K562 (cell line): ENCODE data around the gene GJA9. TPM values are rescaled to one million over a fixed set of nuclear protein-coding genes. Genes with fewer than 3 reads are reported as not detected.

ENCODE experiments used
- ATAC-seq: fragments of 200-7000 bp; cut with Tn5 transposase; 3 replicates; pipeline ENCODE4 v1.9.1; 2020; ENCODE audit warnings: moderate library complexity
- BruUV-seq: library from RNA; stranded (reverse); fragments of 400-500 nt; replicated peaks from 2 replicates; lab custom pipeline; 2021; lab: Mats Ljungman, UMichigan
- CTCF ChIA-PET: fragments of 300-600 bp; formaldehyde crosslinking; extraction: SDS; loops from one replicate; lab custom pipeline; 2021; ENCODE audit warnings: low intra/inter-chr PET ratio; lab: Yijun Ruan, JAX
- POLR2A ChIA-PET: fragments of 300-600, 350-650 bp; sonication (Branson Sonifier 250); formaldehyde crosslinking; extraction: SDS; loops from one replicate; lab custom pipeline; 2021; ENCODE audit warnings: antibody characterized with exemption, inconsistent platforms; lab: Yijun Ruan, JAX
- DNase-seq, 4 experiments: peaks; one replicate each; pipeline versions ENCODE4 v3.0.0 to v3.0.0-alpha.2; 2011 to 2018; ENCODE audit warnings: low spot score in 3 of 4, mixed read lengths in 3 of 4; ENCODE audit errors: extremely low read depth in 1 of 4
- FAIRE-seq: peaks from 2 replicates; lab custom pipeline; 2011; peaks lifted over from hg19 to GRCh38; lab: Jason Lieb, UNC
- H2AFZ ChIP-seq: 2 replicates; pipeline ENCODE4 v1.6.0; 2011; ENCODE audit warnings: low read depth, low read length, control low read depth, inconsistent platforms
- H3K27ac ChIP-seq: fragments of 200-600 bp; 3 replicates; pipeline ENCODE4 v1.8.0; 2011; ENCODE audit warnings: low read depth, mild to moderate bottlenecking, control low read depth, inconsistent platforms, low read length, moderate library complexity, mixed read lengths; ENCODE audit errors: extremely low read depth
- H3K27me3 ChIP-seq, 2 experiments: fragments of 300-600 bp in 1 of 2; 2 replicates in 1 of 2; 3 replicates in 1 of 2; pipeline versions ENCODE4 v1.6.0 to v1.8.0; 2011; ENCODE audit warnings: inconsistent platforms in 2 of 2, low read length in 2 of 2, mild to moderate bottlenecking in 1 of 2, mixed read lengths in 1 of 2, moderate library complexity in 1 of 2; ENCODE audit not compliant: control insufficient read depth in 2 of 2, insufficient read depth in 2 of 2
- H3K36me3 ChIP-seq: fragments of 300-600 bp; 3 replicates; pipeline ENCODE4 v1.8.0; 2011; ENCODE audit warnings: mild to moderate bottlenecking, low read length, inconsistent platforms; ENCODE audit not compliant: control insufficient read depth, insufficient read depth
- H3K4me1 ChIP-seq, 2 experiments: fragments of 200-600 bp in 1 of 2; replicated peaks in 1 of 2; 2 replicates in 1 of 2; 3 replicates in 1 of 2; pipeline versions ENCODE4 v1.5.1 to v1.8.0; 2011; ENCODE audit warnings: inconsistent platforms in 2 of 2, low read length in 2 of 2, mild to moderate bottlenecking in 1 of 2, mixed read lengths in 1 of 2, moderate library complexity in 1 of 2; ENCODE audit not compliant: control insufficient read depth in 2 of 2, insufficient read depth in 2 of 2
- H3K4me2 ChIP-seq: 2 replicates; pipeline ENCODE4 v1.6.1; 2011; ENCODE audit warnings: low read length, control low read depth, inconsistent platforms, mixed read lengths; ENCODE audit not compliant: insufficient read depth
- H3K4me3 ChIP-seq: fragments of 200-600 bp; sonication (generic), shearing (Covaris generic); 2 replicates; pipeline ENCODE4 v1.5.1; 2016; ENCODE audit warnings: control low read depth, inconsistent platforms
- H3K79me2 ChIP-seq: fragments of 200-600 bp; 3 replicates; pipeline ENCODE4 v1.8.0; 2011; ENCODE audit warnings: low read length, inconsistent platforms; ENCODE audit not compliant: control insufficient read depth, insufficient read depth
- H3K9ac ChIP-seq, 2 experiments: 2 replicates each; pipeline versions ENCODE4 v1.6.0 to v1.6.1; 2011; ENCODE audit warnings: low read depth in 2 of 2, low read length in 2 of 2, control low read depth in 1 of 2, inconsistent platforms in 1 of 2, mild to moderate bottlenecking in 1 of 2, mixed read lengths in 1 of 2; ENCODE audit not compliant: insufficient read depth in 1 of 2
- H3K9me1 ChIP-seq: one replicate; pipeline ENCODE4 v1.6.0; 2011; ENCODE audit warnings: inconsistent platforms, mild to moderate bottlenecking, low read length, moderate library complexity; ENCODE audit not compliant: control insufficient read depth, insufficient read depth
- H3K9me3 ChIP-seq: replicated peaks from 2 replicates; pipeline ENCODE4 v1.5.1; 2011; ENCODE audit warnings: low read depth, low read length, inconsistent platforms; ENCODE audit not compliant: control insufficient read depth, insufficient read depth
- H4K20me1 ChIP-seq: replicated peaks from 2 replicates; pipeline ENCODE4 v1.6.1; 2011; ENCODE audit warnings: low read length, inconsistent platforms, mixed read lengths; ENCODE audit not compliant: control insufficient read depth, insufficient read depth
- ARID2 ChIP-seq: fragments of 450-650 bp; IDR thresholded peaks from 2 replicates; pipeline ENCODE4 v1.6.1; 2017; ENCODE audit warnings: antibody characterized with exemption, mild to moderate bottlenecking
- DIDO1 ChIP-seq: fragments of 450-650 bp; IDR thresholded peaks from 2 replicates; pipeline ENCODE4 v1.6.1; 2016; ENCODE audit warnings: low read depth, missing biosample characterization, missing genetic modification characterization
- ELF1 ChIP-seq: fragments of 200-800 bp; sonication (Bioruptor generic); IDR thresholded peaks from 2 replicates; pipeline ENCODE4 v1.6.1; 2016; ENCODE audit warnings: missing genetic modification characterization, missing compliant biosample characterization
- FOXJ3 ChIP-seq: sonication (generic); formaldehyde crosslinking; IDR thresholded peaks from 2 replicates; pipeline ENCODE4 v1.4.0; 2020; ENCODE audit warnings: mild to moderate bottlenecking, missing genetic modification reagents
- IFI16 ChIP-seq: fragments of 250-450 bp; sonication (Bioruptor Pico); IDR thresholded peaks from 2 replicates; pipeline ENCODE4 v2.1.2; 2022; ENCODE audit warnings: mild to moderate bottlenecking, inconsistent platforms
- LARP7 ChIP-seq: fragments of 450-650 bp; IDR thresholded peaks from 2 replicates; pipeline ENCODE4 v1.6.1; 2016
- MED1 ChIP-seq: sonication (generic); formaldehyde crosslinking; IDR thresholded peaks from 2 replicates; pipeline ENCODE4 v1.8.1; 2023; ENCODE audit warnings: missing genetic modification reagents, borderline replicate concordance
- NFYB ChIP-seq: IDR thresholded peaks from 2 replicates; pipeline ENCODE4 v1.6.1; 2011; ENCODE audit warnings: mild to moderate bottlenecking, moderate library complexity; ENCODE audit not compliant: insufficient read length; ENCODE audit errors: extremely low read depth
- RBM25 ChIP-seq: fragments of 200-400 bp; formaldehyde crosslinking; IDR thresholded peaks from 2 replicates; pipeline ENCODE4 v1.6.1; 2018; ENCODE audit warnings: low read length, low read depth, moderate library complexity; ENCODE audit not compliant: severe bottlenecking
- RUNX1 ChIP-seq: sonication (generic); IDR thresholded peaks from 2 replicates; pipeline ENCODE4 v1.6.1; 2016; ENCODE audit warnings: antibody characterized with exemption, low read depth
- TSC22D4 ChIP-seq: fragments of 450-650 bp; IDR thresholded peaks from 2 replicates; pipeline ENCODE4 v1.6.1; 2016; ENCODE audit warnings: missing genetic modification characterization, missing biosample characterization, control low read depth
- VEZF1 ChIP-seq: fragments of 200-800 bp; sonication (Bioruptor generic); IDR thresholded peaks from 2 replicates; pipeline ENCODE4 v1.6.1; 2017; ENCODE audit warnings: missing genetic modification characterization, missing compliant biosample characterization
- ZNF134 ChIP-seq: fragments of 250-450 bp; sonication (Bioruptor Pico); conservative IDR thresholded peaks from 2 replicates; pipeline ENCODE4 v1.4.0; 2020
- ZNF431 ChIP-seq: sonication (generic); formaldehyde crosslinking; IDR thresholded peaks from 2 replicates; pipeline ENCODE4 v1.8.0; 2022; ENCODE audit warnings: mild to moderate bottlenecking, missing genetic modification reagents
- ZNF512 ChIP-seq: IDR thresholded peaks from 2 replicates; pipeline ENCODE4 v1.6.1; 2016; ENCODE audit warnings: missing genetic modification characterization, missing compliant biosample characterization
- ZNF785 ChIP-seq: fragments of 250-450 bp; sonication (Bioruptor Pico); IDR thresholded peaks from 2 replicates; pipeline ENCODE4 v1.4.0; 2020; ENCODE audit warnings: mild to moderate bottlenecking
- WGBS: fragments of 100-300 bp; shearing (Covaris generic); methylation state at CpG from one replicate; pipeline ENCODE4 v1.1.6; 2016; ENCODE audit warnings: low coverage, mixed read lengths; ENCODE audit not compliant: insufficient coverage; ENCODE audit errors: missing lambda C conversion rate; 5-methylcytosine and 5-hydroxymethylcytosine counted together
- in situ Hi-C: fragments of 300-500 bp; cut with MboI; formaldehyde crosslinking; loops from 4 replicates; pipeline ENCODE4 v1.15.0; 2018; ENCODE audit warnings: inconsistent platforms, mixed read lengths
- intact Hi-C: fragments of 100-400 bp; cut with micrococcal nuclease; formaldehyde crosslinking; loops from 2 replicates; pipeline ENCODE4 v1.14.2; 2022
- polyA plus RNA-seq, 8 experiments: library from polyadenylated mRNA; depleted of rRNA in 4 of 8; stranded (reverse) in 5 of 8; unstranded in 3 of 8; fragments of >200 nt; fragmentation: Nextera tagmentation in 2 of 8; fragmentation: Illumina TruSeq in 1 of 8; extraction: Ambion mirVana in 2 of 8; extraction: Trizol in 1 of 8; gene quantifications; 2 replicates each; pipeline versions ENCODE4 v1.2.1 to v1.2.3, GENCODE V29; 2011 to 2014; ENCODE audit warnings: inconsistent platforms in 1 of 8, missing spikeins in 1 of 8
- total RNA-seq, 7 experiments: library from RNA; depleted of rRNA in 6 of 7; stranded (reverse); fragments of >200 nt in 6 of 7; fragmentation: Illumina TruSeq in 2 of 7; extraction: Trizol in 2 of 7; gene quantifications; 2 replicates each; pipeline versions ENCODE4 v1.2.1 to v1.2.3, GENCODE V29; 2011 to 2021; ENCODE audit warnings: low replicate concordance in 1 of 7
- TF ChIP-seq, protein P1 (sequence below): fragments of 450-650 bp; formaldehyde crosslinking; conservative IDR thresholded peaks from 2 replicates; pipeline ENCODE4 v1.4.0; 2022; ENCODE audit warnings: mild to moderate bottlenecking, missing genetic modification characterization

Gene GJA9
- total and polyA plus RNA-seq, 9 of the 15 experiments (the other 6 are each of a cell fraction or from before 2014, with no cell fraction given): not detected

DNA sequence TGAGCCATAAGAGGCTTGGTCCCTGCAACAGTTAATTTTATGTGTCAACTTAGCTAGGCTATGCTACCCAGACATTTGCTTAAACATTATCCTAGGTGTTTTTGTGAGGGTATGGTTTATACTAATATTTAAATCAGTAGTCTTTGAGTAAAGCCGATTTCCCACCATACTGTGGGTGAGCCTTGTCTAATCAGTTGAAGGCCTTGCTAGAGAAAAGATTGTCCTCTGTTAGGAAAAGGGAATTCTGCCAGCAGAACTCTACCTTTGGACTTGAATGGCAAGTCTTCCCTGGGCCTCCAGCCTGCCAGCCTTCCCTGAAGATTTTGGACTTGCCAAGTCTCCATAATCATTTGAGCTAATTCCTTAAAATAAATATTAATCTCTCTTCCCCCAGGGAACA, 36.4 kb upstream of the GJA9 start:
- H3K27ac ChIP-seq: no peak overlapping the region
- ATAC-seq: no peak
- WGBS: 24% methylated on average over 1 of the region's 1 CpG
- no peaks in the 10 kb centered on the region for H3K9me1 ChIP-seq
- H2AFZ ChIP-seq: peak overlapping the region; percentile 73; the same call in 1 of the 2 replicates
- no peaks in the 10 kb centered on the region for H4K20me1 ChIP-seq
- no peak for FAIRE-seq
- H3K4me1 ChIP-seq: peaks cover 22 to 24% of the 10 kb centered on the region in 2 experiments; a peak in 4 of 5 replicates
- no peak overlapping the region for H3K4me2 ChIP-seq
- in situ Hi-C loops (no loop called here), intact Hi-C loops (loop anchor here (2.0 kb wide), 2 partner anchors 51 to 175 kb away; no protein-coding TSS in a partner anchor)
- H3K9ac ChIP-seq: no peak overlapping the region
- no peaks in the 10 kb centered on the region for H3K27me3 ChIP-seq
- ChIA-PET POLR2A (no interaction called here), CTCF (no interaction called here)
- no peak overlapping the region for H3K4me3 ChIP-seq
- no peaks in the 10 kb centered on the region for H3K9me3 ChIP-seq
- BruUV-seq: no TSS peak
- H3K36me3 ChIP-seq: no peaks in the 10 kb centered on the region
- no peak for TF ChIP-seq RUNX1
- TF ChIP-seq ZNF134 (CRISPR knock-in tag): peak; percentile 100
- TF ChIP-seq IFI16 (CRISPR knock-in tag): no peak
- TF ChIP-seq NFYB: no peak
- peak; percentile 69 for TF ChIP-seq RBM25
- no peak for TF ChIP-seq ZNF785 (CRISPR knock-in tag)
- no peak for TF ChIP-seq FOXJ3 (CRISPR knock-in tag)
- no peak for TF ChIP-seq ARID2
- TF ChIP-seq ZNF431 (CRISPR knock-in tag): no peak
- no peak for TF ChIP-seq MED1 (CRISPR knock-in tag)
- no peak for TF ChIP-seq LARP7
- no peak for TF ChIP-seq ELF1 (tag)
- no peak for TF ChIP-seq VEZF1 (CRISPR knock-in tag)
- no peak for TF ChIP-seq ZNF512 (tag)
- no peak for TF ChIP-seq TSC22D4 (tag)
- no peak for TF ChIP-seq DIDO1 (tag)
- TF ChIP-seq, protein P1, sequence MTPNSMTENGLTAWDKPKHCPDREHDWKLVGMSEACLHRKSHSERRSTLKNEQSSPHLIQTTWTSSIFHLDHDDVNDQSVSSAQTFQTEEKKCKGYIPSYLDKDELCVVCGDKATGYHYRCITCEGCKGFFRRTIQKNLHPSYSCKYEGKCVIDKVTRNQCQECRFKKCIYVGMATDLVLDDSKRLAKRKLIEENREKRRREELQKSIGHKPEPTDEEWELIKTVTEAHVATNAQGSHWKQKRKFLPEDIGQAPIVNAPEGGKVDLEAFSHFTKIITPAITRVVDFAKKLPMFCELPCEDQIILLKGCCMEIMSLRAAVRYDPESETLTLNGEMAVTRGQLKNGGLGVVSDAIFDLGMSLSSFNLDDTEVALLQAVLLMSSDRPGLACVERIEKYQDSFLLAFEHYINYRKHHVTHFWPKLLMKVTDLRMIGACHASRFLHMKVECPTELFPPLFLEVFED: no peak
- DNase-seq: no peak
- no peaks in the 10 kb centered on the region for H3K79me2 ChIP-seq
